Endothelial cell (in vitro differentiated cells): ENCODE data around the gene TBL2. TPM values are rescaled to one million over a fixed set of nuclear protein-coding genes. Genes with fewer than 3 reads are reported as not detected.
A peak's percentile ranks its signal among the peaks of the same experiment; 100 is the strongest.
"Not testable (repeated sequence)": the region's sequence is repeated elsewhere in the genome, so short reads cannot be mapped to it uniquely, and the experiment has no call there.

Experiments used
- DNase-seq: peaks from one replicate; pipeline ENCODE4 v3.0.0; 2021; ENCODE audit warnings: low spot score
- H3K27ac Mint-ChIP-seq: one replicate; pipeline ENCODE4 v1.8.0; 2021; ENCODE audit warnings: mixed read lengths, inconsistent platforms; ENCODE audit not compliant: unreplicated experiment
- H3K27me3 Mint-ChIP-seq: one replicate; pipeline ENCODE4 v1.8.0; 2021; ENCODE audit warnings: mild to moderate bottlenecking, moderate library complexity, mixed read lengths, inconsistent platforms; ENCODE audit not compliant: unreplicated experiment
- H3K36me3 Mint-ChIP-seq: one replicate; pipeline ENCODE4 v1.8.0; 2021; ENCODE audit warnings: mild to moderate bottlenecking, low read depth, mixed read lengths, inconsistent platforms; ENCODE audit not compliant: unreplicated experiment
- H3K4me1 Mint-ChIP-seq: one replicate; pipeline ENCODE4 v1.8.0; 2021; ENCODE audit warnings: mild to moderate bottlenecking, mixed read lengths, inconsistent platforms; ENCODE audit not compliant: unreplicated experiment
- H3K4me3 Mint-ChIP-seq: one replicate; pipeline ENCODE4 v1.8.0; 2021; ENCODE audit warnings: mild to moderate bottlenecking, mixed read lengths, inconsistent platforms; ENCODE audit not compliant: unreplicated experiment
- H3K9me3 Mint-ChIP-seq: one replicate; pipeline ENCODE4 v1.8.0; 2021; ENCODE audit warnings: mixed read lengths, inconsistent platforms; ENCODE audit not compliant: unreplicated experiment
- total RNA-seq: library from RNA; stranded (reverse); fragmentation: NEBNext Ultra II Directional; extraction: Animal tissue kit (Norgen Biotek cat#: 25700); gene quantifications from one replicate; pipeline ENCODE4 v1.2.1, GENCODE V29; 2021; ENCODE audit not compliant: unreplicated experiment
- TF ChIP-seq, protein P1 (sequence below): fragments of 200-600 bp; sonication (generic); IDR thresholded peaks from one replicate; pipeline ENCODE4 v1.5.0; 2021; ENCODE audit warnings: antibody characterized with exemption; ENCODE audit not compliant: unreplicated experiment

TBL2 gene
- total RNA-seq, 1 donor from 2014 or later = 22.4 TPM

DNA sequence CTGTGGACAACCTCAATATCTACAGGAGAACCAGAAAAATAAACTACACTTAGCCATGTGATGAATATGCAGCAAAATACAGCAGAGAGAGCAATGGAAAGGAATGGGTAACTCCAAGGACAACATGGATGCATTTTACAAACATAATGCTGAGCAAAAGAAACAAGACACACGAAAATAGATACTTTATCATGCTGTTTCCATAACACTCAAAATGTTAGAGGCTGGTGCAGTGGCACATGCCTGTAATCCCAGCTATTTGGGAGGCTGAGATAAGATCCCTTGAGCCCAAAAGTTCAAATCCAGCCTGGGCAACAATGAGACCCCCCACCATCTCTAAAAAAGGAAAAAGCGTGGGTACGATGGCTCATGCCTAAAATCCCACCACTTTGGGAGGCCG is 29.2 kb downstream of the TBL2 start:
- peaks cover 1% of the 10 kb centered on the region for H3K27me3 Mint-ChIP-seq
- H3K27ac Mint-ChIP-seq = no peak overlapping the region
- peaks cover 10% of the 10 kb centered on the region for H3K36me3 Mint-ChIP-seq
- TF ChIP-seq, protein P1, sequence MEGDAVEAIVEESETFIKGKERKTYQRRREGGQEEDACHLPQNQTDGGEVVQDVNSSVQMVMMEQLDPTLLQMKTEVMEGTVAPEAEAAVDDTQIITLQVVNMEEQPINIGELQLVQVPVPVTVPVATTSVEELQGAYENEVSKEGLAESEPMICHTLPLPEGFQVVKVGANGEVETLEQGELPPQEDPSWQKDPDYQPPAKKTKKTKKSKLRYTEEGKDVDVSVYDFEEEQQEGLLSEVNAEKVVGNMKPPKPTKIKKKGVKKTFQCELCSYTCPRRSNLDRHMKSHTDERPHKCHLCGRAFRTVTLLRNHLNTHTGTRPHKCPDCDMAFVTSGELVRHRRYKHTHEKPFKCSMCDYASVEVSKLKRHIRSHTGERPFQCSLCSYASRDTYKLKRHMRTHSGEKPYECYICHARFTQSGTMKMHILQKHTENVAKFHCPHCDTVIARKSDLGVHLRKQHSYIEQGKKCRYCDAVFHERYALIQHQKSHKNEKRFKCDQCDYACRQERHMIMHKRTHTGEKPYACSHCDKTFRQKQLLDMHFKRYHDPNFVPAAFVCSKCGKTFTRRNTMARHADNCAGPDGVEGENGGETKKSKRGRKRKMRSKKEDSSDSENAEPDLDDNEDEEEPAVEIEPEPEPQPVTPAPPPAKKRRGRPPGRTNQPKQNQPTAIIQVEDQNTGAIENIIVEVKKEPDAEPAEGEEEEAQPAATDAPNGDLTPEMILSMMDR = no peak
- H3K4me3 Mint-ChIP-seq = peak overlapping the region; percentile 15
- DNase-seq = no peak
- no peaks in the 10 kb centered on the region for H3K9me3 Mint-ChIP-seq
- H3K4me1 Mint-ChIP-seq = no peaks in the 10 kb centered on the region

DNA sequence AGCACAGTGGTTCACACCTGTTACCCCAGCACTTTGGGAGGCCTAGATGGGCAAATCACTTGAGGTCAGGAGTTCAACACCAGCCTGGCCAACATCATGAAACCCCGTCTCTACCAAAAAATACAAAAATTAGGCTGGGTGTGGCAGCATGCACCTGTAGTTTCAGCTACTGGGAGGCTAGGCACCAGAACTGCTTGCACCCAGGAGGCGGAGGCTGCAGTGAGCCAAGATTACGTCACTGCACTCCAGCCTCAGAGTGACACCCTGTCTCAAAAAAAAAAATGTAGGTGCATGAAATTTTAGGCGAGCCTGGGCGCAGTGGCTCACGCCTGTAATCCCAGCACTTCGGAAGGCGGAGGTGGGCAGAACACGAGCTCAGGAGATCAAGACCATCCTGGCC is 30.5 kb downstream of the TBL2 start:
- no peak for DNase-seq
- Mint-ChIP-seq H3K4me1 (no peaks in the 10 kb centered on the region), H3K9me3 (no peaks in the 10 kb centered on the region), H3K4me3 (no peak overlapping the region), H3K27me3 (peaks cover 1% of the 10 kb centered on the region), H3K36me3 (peaks cover 8% of the 10 kb centered on the region), H3K27ac (no peak overlapping the region)
- TF ChIP-seq, protein P1 = no peak

DNA sequence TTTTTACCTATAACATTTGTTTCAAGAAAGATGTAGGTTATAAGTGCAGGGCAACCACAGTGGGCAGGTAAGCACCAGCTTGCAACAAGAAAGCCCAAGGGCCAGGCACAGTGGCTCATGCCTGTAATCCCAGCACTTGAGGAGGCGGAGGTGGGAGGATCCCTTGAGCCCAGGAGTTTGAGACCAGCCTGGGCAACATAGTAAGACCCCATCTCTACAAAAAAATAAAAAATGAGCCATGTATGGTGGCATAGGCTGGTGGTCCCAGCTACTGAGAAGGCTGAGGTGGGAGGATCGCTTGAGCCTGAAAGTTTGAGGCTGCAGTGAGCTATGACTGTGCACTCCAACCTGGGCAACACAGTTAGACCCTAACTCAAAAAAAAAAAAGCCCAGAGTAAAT is 33.7 kb downstream of the TBL2 start:
- no peak overlapping the region for H3K4me3 Mint-ChIP-seq
- TF ChIP-seq, protein P1 = no peak
- H3K9me3 Mint-ChIP-seq = no peaks in the 10 kb centered on the region
- no peak overlapping the region for H3K27ac Mint-ChIP-seq
- H3K27me3 Mint-ChIP-seq = peaks cover 7% of the 10 kb centered on the region
- no peak for DNase-seq
- H3K36me3 Mint-ChIP-seq = peaks cover 15% of the 10 kb centered on the region
- H3K4me1 Mint-ChIP-seq = peaks cover 4% of the 10 kb centered on the region

DNA sequence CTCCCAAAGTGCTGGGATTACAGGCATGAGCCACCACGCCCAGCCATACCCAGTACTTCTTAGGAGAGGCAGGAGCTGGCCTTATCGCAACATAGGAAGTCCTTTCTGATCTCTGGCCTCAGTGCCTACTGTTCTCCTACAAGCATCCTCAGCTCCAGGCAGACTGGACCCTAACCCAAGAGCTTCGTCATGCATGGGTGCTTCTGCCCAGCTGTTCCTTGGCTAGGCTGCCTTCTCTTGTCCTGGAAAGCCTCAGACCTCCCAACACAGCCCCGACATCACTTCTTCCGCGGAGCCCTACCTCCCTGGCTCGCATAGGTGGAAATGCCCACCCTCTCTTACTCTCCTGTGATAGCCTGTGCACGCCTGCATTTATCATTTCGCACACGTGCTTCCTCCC is 36.7 kb downstream of the TBL2 start:
- Mint-ChIP-seq H3K9me3 (no peaks in the 10 kb centered on the region), H3K27ac (no peak overlapping the region), H3K4me1 (peaks cover 4% of the 10 kb centered on the region), H3K27me3 (peaks cover 7% of the 10 kb centered on the region), H3K4me3 (no peak overlapping the region), H3K36me3 (peaks cover 34% of the 10 kb centered on the region)
- DNase-seq = no peak
- TF ChIP-seq, protein P1 = no peak

DNA sequence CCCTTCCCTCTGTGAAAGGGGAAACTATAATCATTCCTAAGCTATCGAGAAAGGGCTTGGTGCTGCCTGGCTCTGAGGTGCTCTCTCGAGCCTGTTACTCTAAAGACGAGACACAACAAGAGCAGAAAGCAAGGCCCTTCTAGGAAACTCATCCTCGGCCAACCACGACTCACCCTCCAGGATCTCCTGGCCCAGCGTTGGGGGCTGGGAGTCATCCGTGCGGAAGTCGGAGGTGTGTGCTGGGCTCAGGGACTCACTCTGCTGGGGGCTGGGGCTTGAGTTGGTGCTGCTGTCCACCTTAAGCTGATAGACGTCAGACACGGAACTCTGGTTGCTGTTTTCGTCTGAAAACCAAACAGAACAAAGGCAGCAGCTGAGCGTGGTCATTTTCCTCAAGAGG is 38.7 kb downstream of the TBL2 start:
- Mint-ChIP-seq H3K9me3 (no peaks in the 10 kb centered on the region), H3K27ac (no peak overlapping the region), H3K36me3 (peaks cover 45% of the 10 kb centered on the region)

DNA sequence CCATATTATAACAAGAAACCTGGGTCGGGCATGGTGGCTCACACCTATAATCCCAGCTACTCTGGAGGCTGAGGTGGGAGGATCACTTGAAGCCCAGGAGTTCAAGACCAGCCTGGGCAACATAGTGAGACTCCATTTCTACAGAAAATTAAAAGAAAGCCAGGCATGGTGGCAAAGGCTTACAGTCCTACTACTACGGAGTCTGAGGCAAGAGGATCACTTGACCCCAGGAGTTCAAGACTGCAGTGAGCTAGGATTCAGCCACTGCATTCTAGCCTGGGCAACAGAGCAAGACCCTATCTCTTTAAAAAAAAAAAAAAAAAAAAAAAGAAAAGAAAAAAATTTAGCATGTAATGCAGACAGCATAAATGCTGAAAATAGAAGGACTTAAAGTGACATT is 39.9 kb downstream of the TBL2 start:
- Mint-ChIP-seq H3K27ac (peak overlapping the region; percentile 13), H3K36me3 (peaks cover 45% of the 10 kb centered on the region)
- H3K9me3 Mint-ChIP-seq, H3K4me1 Mint-ChIP-seq, H3K27me3 Mint-ChIP-seq, H3K4me3 Mint-ChIP-seq, DNase-seq: not testable (repeated sequence)

More for the DNA sequence above, 38.7 kb downstream of the TBL2 start:
- H3K27me3 Mint-ChIP-seq = peaks cover 7% of the 10 kb centered on the region
- no peak for DNase-seq
- no peak overlapping the region for H3K4me3 Mint-ChIP-seq
- TF ChIP-seq, protein P1 = no peak
- H3K4me1 Mint-ChIP-seq = peaks cover 4% of the 10 kb centered on the region
